Measurements from ENCODE around the gene NELFCD. TPM values are rescaled to one million over a fixed set of nuclear protein-coding genes. Genes with fewer than 3 reads are reported as not detected.
A peak's percentile ranks its signal among the peaks of the same experiment; 100 is the strongest.
"Not testable (repeated sequence)": the region's sequence is repeated elsewhere in the genome, so short reads cannot be mapped to it uniquely, and the experiment has no call there.

Gene NELFCD
- total RNA-seq, 1 experiment from 2014 or later: 64.8 TPM

- in situ Hi-C loops (cut with HindIII; ENCODE audit: low pct_unique_long_range_greater_than_20kb, low sequenced_read_pairs): no loop called here
- DNase-seq (ENCODE audit: low read depth): no peak
Measured at GRCh38 chr20:59030911-59031563, 50.0 kb downstream of the NELFCD start.

- in situ Hi-C loops (cut with HindIII; ENCODE audit: low pct_unique_long_range_greater_than_20kb, low sequenced_read_pairs): no loop called here
- no peak for DNase-seq (ENCODE audit: low read depth)
Measured at GRCh38 chr20:59031564-59032022, 50.5 kb downstream of the NELFCD start.

DNA sequence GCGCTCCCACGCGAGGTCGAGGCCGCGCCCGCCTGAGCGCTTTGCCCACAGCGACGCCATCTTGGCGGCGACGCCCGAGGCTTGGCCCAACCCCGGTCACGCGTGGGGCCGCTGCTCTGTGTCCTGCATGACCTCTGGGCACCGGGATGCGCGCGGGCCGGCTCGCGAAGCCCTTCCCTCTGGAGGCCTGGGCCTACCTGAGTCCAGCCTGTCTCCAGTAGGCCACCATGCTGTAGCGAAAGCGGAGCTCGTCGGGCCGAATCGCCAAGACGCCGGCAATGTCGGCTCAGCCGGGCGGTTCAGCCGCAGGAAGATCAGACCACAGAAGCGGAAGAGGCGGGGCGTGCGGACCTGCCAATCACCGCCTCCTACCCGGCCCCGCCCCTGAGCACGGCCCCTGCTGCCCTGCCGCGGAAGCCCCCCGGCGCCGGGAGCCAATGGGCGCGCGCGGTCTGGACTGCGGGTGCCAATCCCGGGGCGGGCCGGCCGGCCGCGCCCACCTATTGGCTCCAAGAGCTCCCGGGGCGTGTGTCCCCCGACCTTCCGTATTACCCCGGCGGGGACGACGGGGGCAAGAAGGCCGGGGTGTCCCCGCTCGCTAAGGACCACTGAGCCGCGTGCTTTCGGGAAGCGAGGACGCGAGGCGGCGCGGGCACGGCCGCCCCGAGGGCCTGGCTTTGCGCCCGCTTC lies 51.1 kb downstream of the NELFCD start, which contains the start of gene ATP5F1E:
ATP5F1E (minus strand) TSS at position 313 of the 690 bp plus-strand sequence; CDS start at position 229, 84 bp downstream.
- peak; percentile 97 for DNase-seq (ENCODE audit: low read depth)
- in situ Hi-C loops (cut with HindIII; ENCODE audit: low pct_unique_long_range_greater_than_20kb, low sequenced_read_pairs): no loop called here

- DNase-seq (ENCODE audit: low read depth): no peak
- in situ Hi-C loops (cut with HindIII; ENCODE audit: low pct_unique_long_range_greater_than_20kb, low sequenced_read_pairs): no loop called here
Measured at GRCh38 chr20:59032713-59033059, 51.6 kb downstream of the NELFCD start.

- in situ Hi-C loops (cut with HindIII; ENCODE audit: low pct_unique_long_range_greater_than_20kb, low sequenced_read_pairs): no loop called here
- no peak for DNase-seq (ENCODE audit: low read depth)
Measured at GRCh38 chr20:59033093-59033492, 52.0 kb downstream of the NELFCD start.

DNA sequence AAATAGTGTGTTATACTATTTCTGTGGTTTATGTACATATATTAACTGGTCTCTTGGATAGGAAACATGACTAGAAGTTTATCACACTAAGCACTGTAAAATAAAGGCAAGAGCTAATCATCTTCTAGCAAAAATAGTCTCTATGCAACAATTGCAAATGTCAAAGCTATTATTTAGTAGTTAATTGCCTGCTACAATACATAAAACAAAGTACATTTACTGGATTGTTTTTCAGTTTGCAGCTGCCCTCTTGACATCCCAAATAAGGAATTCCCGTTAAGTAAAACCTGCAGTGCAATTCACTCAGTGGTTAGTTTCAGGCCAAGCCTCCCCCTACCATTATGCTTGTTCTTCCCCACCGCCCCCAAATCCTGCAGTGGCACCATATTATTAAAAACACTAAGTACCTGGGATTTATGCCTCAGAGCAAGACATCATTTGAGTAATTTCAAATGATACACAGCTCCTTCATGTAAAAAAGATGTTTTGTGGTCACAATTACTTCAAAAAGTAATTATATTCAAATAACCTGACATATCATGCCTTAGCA lies 52.6 kb downstream of the NELFCD start:
- no peak for DNase-seq (ENCODE audit: low read depth)
- in situ Hi-C loops (cut with HindIII; ENCODE audit: low pct_unique_long_range_greater_than_20kb, low sequenced_read_pairs): no loop called here

DNA sequence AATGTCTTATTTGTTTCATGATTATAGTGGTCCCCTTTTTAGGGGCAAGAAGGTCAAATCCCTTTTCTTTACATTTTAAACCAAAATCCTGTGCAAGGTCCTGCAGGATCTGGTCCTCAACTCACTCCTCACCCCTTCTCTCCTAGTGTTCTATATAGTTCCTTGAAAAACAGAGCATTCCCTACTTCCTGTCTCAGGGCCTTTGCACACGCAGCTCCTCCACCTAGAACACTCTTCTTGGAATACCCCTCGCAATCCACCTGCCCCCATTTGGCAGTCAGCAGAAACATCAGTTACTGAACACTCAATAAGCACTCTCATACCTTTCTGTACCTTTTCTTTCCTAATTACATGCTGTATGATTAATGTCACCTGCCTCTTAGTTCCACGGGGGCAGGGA lies 54.3 kb downstream of the NELFCD start:
- in situ Hi-C loops (cut with HindIII; ENCODE audit: low pct_unique_long_range_greater_than_20kb, low sequenced_read_pairs): no loop called here
- no peak for DNase-seq (ENCODE audit: low read depth)

DNA sequence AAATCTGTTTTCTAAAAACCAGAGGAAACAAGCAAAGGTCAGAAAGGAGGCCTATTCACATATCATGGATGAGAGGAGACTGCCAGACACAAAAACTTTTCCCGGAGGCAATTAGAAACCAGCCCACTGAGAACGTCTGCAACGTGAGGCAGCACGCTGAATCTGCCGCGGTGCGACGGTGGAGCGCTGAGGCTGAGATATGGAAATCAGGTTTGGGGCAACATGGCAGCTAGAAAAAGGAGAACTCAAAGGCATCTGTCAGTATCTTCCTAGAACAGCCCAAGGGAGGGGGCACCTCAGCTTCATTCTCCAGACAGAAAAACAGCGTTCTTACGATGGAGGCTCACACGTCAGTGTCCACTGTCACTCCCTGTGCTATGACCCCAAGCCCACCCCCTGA lies 56.3 kb downstream of the NELFCD start:
- no peak for DNase-seq (ENCODE audit: low read depth)
- in situ Hi-C loops (cut with HindIII; ENCODE audit: low pct_unique_long_range_greater_than_20kb, low sequenced_read_pairs): no loop called here

GRCh38 chr20:59039233-59039632 lies 58.2 kb downstream of the NELFCD start:
- in situ Hi-C loops (cut with HindIII; ENCODE audit: low pct_unique_long_range_greater_than_20kb, low sequenced_read_pairs): no loop called here

GRCh38 chr20:59040667-59041066 lies 59.6 kb downstream of the NELFCD start:
- in situ Hi-C loops (cut with HindIII; ENCODE audit: low pct_unique_long_range_greater_than_20kb, low sequenced_read_pairs): no loop called here
- DNase-seq (ENCODE audit: low read depth): no peak

More at GRCh38 chr20:59039233-59039632, 58.2 kb downstream of the NELFCD start:
- DNase-seq (ENCODE audit: low read depth): no peak

- in situ Hi-C loops (cut with HindIII; ENCODE audit: low pct_unique_long_range_greater_than_20kb, low sequenced_read_pairs); DNase-seq (ENCODE audit: low read depth): not testable (repeated sequence)
Measured at GRCh38 chr20:59041487-59041886, 60.4 kb downstream of the NELFCD start.

GRCh38 chr20:59042151-59042795 lies 61.2 kb downstream of the NELFCD start, which contains the start of gene PRELID3B:
TSS of gene PRELID3B (minus strand) at chr20:59042786. CDS start at chr20:59042730, 56 bp downstream.
- no peak for DNase-seq (ENCODE audit: low read depth)
- in situ Hi-C loops (cut with HindIII; ENCODE audit: low pct_unique_long_range_greater_than_20kb, low sequenced_read_pairs): no loop called here

- peak; percentile 94 for DNase-seq (ENCODE audit: low read depth)
- in situ Hi-C loops (cut with HindIII; ENCODE audit: low pct_unique_long_range_greater_than_20kb, low sequenced_read_pairs): no loop called here
Measured at GRCh38 chr20:59042796-59043631, 62.0 kb downstream of the NELFCD start.

GRCh38 chr20:59043698-59044097 lies 62.6 kb downstream of the NELFCD start:
- in situ Hi-C loops (cut with HindIII; ENCODE audit: low pct_unique_long_range_greater_than_20kb, low sequenced_read_pairs): no loop called here
- no peak for DNase-seq (ENCODE audit: low read depth)

DNA sequence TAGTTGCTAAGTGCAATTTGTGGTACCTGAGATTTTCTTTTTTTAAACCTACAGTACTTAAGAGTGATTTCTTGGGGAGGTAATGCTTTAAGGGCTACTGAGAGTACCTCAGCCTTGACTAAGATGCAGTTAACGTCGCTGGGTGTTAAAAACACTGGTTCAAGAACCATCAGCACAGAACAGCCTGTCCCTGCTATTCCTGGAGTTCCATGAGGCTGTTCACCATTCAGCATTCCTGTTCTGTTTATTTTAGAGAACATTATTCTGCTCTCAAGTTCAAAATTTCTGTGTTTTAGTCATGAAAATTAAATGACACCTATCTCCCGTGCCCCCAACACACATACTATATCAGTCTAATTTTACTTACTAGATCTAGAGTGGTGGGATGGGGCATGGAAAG lies 63.2 kb downstream of the NELFCD start:
- no peak for DNase-seq (ENCODE audit: low read depth)
- in situ Hi-C loops (cut with HindIII; ENCODE audit: low pct_unique_long_range_greater_than_20kb, low sequenced_read_pairs): no loop called here
